Nephron progenitor cell (in vitro differentiated cells): ENCODE data around the gene TRUB2.
"Not testable (repeated sequence)": the region's sequence is repeated elsewhere in the genome, so short reads cannot be mapped to it uniquely, and the experiment has no call there.

Experiments
- DNase-seq: peaks from one replicate; pipeline ENCODE4 v3.0.0; 2021
- H3K27ac Mint-ChIP-seq: 2 replicates; pipeline ENCODE4 v1.8.0; 2021; ENCODE audit warnings: mild to moderate bottlenecking, moderate library complexity, mixed read lengths
- H3K27me3 Mint-ChIP-seq: 2 replicates; pipeline ENCODE4 v1.8.0; 2021; ENCODE audit warnings: mild to moderate bottlenecking, low read depth, mixed read lengths; ENCODE audit not compliant: poor library complexity
- H3K36me3 Mint-ChIP-seq: 2 replicates; pipeline ENCODE4 v1.8.0; 2021; ENCODE audit warnings: low read depth, mixed read lengths
- H3K4me1 Mint-ChIP-seq: 2 replicates; pipeline ENCODE4 v1.8.0; 2021; ENCODE audit warnings: mixed read lengths
- H3K4me3 Mint-ChIP-seq: 2 replicates; pipeline ENCODE4 v1.8.0; 2021; ENCODE audit warnings: mild to moderate bottlenecking, moderate library complexity, mixed read lengths
- H3K9me3 Mint-ChIP-seq: 2 replicates; pipeline ENCODE4 v1.8.0; 2021; ENCODE audit warnings: mild to moderate bottlenecking, moderate library complexity, mixed read lengths
- TF ChIP-seq, protein P1 (sequence below): fragments of 200-600 bp; sonication (generic); IDR thresholded peaks from 2 replicates; pipeline ENCODE4 v1.5.0; 2021; ENCODE audit warnings: antibody characterized with exemption

TRUB2 gene

DNA sequence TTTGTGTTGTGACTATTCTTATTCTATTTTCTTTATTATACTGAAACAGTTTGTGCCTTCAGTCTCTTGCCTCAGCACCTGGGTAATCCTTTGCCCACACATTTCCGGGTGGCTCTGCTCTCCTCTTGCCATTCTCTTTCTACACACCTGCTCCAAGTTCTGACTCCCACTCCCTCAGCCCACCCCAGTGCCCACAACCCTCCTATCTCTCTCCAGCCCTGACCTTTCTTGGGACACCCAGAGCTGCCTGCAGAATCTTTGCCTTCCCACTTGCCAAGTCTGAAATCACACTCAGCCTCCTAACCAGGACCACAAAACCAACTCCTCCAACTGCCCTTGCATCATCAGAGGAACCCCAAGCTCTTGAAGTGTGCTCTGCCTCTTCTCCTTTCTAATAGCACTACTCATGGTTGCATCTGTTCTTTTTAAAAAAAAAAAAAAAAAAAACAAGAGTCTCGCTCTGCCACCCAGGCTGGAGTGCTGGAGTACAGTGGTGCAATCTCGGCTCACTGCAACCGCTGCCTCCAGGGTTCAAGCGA, 42.1 kb downstream of the TRUB2 start:
- peaks cover 59% of the 10 kb centered on the region for H3K4me1 Mint-ChIP-seq

DNA sequence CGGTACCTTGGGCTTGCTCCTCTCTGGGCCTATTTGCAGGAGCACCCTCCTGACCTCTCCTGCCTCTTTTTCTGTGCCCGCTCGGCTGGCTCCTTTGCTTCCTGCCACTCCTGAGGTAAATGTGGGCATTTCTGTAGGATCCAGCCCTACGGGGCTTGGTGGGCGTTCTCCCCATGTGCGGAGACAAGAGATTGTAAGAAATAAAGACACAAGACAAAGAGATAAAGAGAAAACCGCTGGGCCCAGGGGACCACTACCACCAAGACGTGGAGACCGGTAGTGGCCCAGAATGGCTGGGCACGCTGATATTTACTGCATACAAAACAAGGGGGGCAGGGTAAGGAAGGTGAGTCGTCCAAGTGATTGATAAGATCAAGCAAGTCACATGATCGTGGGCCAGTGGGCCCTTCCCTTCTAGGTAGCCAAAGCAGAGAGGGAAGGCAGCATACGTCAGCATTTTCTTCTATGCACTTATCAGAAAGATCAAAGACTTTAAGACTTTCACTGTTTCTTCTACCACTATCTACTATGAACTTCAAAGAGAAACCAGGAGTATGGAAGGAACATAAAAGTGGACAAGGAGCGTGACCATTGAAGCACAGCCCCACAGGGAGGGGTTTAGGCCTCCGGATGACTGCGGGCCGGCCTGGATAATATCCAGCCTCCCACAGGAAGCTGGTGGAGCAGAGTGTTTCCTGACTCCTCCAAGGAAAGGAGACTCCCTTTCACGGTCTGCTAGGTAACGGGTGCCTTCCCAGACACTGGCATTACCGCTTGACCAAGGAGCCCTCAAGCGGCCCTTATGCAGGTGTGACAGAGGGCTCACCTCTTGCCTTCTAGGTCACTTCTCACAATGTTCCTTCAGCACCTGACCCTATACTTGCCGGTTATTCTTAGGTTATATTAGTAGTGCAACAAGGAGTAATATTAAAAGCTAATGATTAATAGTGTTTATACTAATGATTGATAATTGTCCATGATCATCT, 42.9 kb downstream of the TRUB2 start:
- peak; percentile 15 for DNase-seq
- Mint-ChIP-seq H3K4me1 (peaks cover 66% of the 10 kb centered on the region), H3K4me3 (peak overlapping the region; percentile 49), H3K27ac (peak overlapping the region; percentile 63)
- H3K36me3 Mint-ChIP-seq, H3K27me3 Mint-ChIP-seq, H3K9me3 Mint-ChIP-seq: not testable (repeated sequence)

More for the DNA sequence above, 42.1 kb downstream of the TRUB2 start:
- Mint-ChIP-seq H3K36me3 (peaks cover 7% of the 10 kb centered on the region), H3K9me3 (no peaks in the 10 kb centered on the region), H3K4me3 (peak overlapping the region; percentile 21), H3K27me3 (peaks cover 2% of the 10 kb centered on the region), H3K27ac (peak overlapping the region; percentile 62)
- TF ChIP-seq, protein P1, sequence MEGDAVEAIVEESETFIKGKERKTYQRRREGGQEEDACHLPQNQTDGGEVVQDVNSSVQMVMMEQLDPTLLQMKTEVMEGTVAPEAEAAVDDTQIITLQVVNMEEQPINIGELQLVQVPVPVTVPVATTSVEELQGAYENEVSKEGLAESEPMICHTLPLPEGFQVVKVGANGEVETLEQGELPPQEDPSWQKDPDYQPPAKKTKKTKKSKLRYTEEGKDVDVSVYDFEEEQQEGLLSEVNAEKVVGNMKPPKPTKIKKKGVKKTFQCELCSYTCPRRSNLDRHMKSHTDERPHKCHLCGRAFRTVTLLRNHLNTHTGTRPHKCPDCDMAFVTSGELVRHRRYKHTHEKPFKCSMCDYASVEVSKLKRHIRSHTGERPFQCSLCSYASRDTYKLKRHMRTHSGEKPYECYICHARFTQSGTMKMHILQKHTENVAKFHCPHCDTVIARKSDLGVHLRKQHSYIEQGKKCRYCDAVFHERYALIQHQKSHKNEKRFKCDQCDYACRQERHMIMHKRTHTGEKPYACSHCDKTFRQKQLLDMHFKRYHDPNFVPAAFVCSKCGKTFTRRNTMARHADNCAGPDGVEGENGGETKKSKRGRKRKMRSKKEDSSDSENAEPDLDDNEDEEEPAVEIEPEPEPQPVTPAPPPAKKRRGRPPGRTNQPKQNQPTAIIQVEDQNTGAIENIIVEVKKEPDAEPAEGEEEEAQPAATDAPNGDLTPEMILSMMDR: no peak
- DNase-seq: no peak

DNA sequence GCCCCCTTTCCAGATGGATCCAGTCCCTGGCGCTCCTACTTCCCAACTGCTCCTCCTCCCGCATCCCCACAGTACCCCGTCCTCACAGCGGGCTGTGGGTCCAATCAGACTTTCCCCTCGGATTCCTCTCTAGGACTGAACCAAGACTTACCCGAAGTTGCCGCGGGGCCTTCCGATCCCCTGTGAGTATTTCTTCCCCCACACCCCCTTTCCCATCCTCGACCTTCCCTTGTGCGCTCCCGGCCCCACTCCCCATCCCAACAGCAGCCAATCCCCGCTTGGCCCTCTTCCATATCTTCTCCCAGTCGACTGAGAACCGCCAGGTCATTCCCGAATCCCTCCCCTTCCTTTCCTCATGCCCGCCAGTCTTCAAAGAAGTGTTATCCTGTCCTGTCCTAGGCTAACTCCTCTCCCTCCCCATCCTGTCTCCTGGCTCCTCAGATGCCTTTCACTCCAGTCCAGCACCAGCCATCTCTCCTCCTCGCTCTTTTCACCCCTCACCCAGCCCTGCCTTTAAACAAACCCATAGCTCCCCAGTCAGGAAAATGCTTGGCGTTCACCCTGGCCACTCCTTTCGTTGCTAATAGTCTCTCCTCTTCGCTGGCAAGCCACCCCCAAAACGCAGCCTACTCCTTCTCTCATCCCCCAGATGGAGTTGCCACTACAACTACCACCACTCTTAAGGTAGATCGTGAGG, 45.5 kb downstream of the TRUB2 start:
- Mint-ChIP-seq H3K4me3 (peak overlapping the region; percentile 98), H3K36me3 (peaks cover 13% of the 10 kb centered on the region), H3K27ac (peak overlapping the region; percentile 95), H3K27me3 (peaks cover 2% of the 10 kb centered on the region), H3K4me1 (peaks cover 67% of the 10 kb centered on the region), H3K9me3 (no peaks in the 10 kb centered on the region)
- DNase-seq: peak; percentile 33
- TF ChIP-seq, protein P1: no peak

DNA sequence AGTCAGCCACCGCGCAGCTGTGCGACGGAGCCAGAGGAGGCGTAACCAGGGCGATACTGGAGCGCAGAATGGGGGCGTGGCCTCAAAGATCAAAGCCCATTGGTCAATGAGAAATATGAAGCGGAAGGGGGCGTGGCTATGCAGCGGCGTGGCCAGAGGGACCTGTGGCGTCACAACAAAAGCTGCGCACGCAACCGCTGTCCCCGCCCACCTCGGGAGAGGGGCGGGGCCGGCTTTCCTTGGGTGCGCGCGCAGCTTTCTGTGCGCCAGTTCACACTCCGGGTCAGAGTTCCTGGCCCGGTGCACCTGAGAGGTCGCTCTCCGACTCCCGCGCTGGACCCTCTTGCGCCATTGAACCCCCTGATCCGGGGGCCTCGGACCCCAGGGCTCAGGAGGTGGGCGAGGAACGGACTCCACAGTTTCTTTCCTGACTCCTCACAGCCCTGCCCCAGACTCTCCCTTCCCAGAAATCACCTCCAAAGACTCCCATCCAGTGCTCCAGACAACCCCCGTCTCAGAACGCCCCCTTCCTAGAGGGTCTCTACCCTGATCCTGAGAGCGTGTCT, 46.2 kb downstream of the TRUB2 start, which contains the start of gene SWI5:
SWI5 (plus strand) TSS at position 269 of the 566 bp plus-strand sequence.
- H3K9me3 Mint-ChIP-seq: no peaks in the 10 kb centered on the region
- H3K4me1 Mint-ChIP-seq: peaks cover 61% of the 10 kb centered on the region
- DNase-seq: peak; percentile 100
- peaks cover 2% of the 10 kb centered on the region for H3K27me3 Mint-ChIP-seq
- peak within 1 kb of the TSS; percentile 98 for H3K4me3 Mint-ChIP-seq
- H3K36me3 Mint-ChIP-seq: peaks cover 7% of the 10 kb centered on the region
- TF ChIP-seq, protein P1: no peak
- peak within 1 kb of the TSS; percentile 95 for H3K27ac Mint-ChIP-seq

DNA sequence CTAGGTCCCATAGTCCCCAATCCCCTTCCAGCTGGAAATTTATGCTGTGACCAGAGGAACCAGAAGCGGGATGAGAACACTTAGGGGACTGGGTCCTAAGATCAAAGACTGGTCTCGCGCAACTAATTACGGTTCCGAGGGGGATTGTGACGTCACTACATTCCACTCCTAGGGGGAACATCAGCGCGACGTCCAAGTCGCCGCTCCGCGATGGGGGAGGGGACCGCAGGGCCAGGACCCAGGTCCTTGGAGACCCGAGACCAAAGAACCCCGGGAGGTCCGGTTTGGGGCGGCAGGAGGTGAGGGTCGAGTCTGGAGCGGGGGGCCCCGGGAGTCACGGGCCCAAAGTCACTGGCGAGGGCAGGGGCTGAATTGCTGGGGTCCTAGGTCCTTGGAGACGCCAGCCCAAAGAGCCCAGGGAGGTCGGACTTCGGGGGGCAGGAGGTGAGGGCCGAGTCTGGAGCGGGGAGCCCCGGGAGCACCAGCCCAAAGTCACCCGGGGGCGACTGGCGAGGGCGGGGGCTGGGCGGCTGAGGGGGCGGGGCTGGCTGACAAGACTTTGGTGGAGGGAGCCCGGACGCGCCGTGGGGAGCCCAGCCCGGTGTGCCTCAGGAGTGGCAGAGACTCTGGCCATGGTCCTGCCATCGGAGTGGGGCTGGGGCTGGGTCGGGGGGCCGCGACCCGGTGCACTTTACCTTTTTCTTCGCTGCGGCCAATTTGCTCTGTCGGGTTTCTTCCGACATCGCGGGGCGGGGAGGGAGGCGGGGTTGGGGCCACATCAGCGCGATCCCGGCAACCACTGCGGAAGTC, 46.8 kb downstream of the TRUB2 start, which contains the start of gene GOLGA2:
GOLGA2 (minus strand) TSS at position 810 of the 810 bp plus-strand sequence; CDS start at position 779, 31 bp downstream.
- H3K36me3 Mint-ChIP-seq: peaks cover 6% of the 10 kb centered on the region
- peaks cover 55% of the 10 kb centered on the region for H3K4me1 Mint-ChIP-seq
- no peaks in the 10 kb centered on the region for H3K9me3 Mint-ChIP-seq
- TF ChIP-seq, protein P1: no peak
- H3K4me3 Mint-ChIP-seq: peak within 1 kb of the TSS; percentile 98
- H3K27ac Mint-ChIP-seq: peak within 1 kb of the TSS; percentile 95
- H3K27me3 Mint-ChIP-seq: peaks cover 2% of the 10 kb centered on the region
- peak; percentile 66 for DNase-seq
